ENCODE measurements around the gene AEBP2.
"Not testable (repeated sequence)": the region's sequence is repeated elsewhere in the genome, so short reads cannot be mapped to it uniquely, and the experiment has no call there.

AEBP2 gene

DNA sequence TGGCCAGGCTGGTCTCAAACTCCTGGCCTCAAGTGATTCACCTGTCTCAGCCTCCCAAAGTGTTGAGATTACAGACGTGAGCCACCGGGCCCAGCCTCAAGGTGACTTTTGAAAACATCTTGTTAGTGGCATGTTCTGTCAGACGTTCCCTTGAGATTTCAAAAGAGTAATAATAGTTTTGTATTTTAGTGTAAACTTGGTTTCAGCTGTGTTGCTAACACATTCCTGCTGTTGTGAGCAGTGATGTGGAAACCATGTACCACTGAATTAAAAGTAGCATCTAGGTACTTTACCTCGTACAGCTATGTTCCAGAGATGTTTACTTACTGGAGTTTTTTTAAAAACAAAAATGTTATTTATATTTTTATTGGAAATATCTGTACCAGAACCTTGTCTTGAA, 111.3 kb downstream of the AEBP2 start:
- no peak for DNase-seq (ENCODE audit: low read depth in 2 of 3, low spot score in 2 of 3)

DNA sequence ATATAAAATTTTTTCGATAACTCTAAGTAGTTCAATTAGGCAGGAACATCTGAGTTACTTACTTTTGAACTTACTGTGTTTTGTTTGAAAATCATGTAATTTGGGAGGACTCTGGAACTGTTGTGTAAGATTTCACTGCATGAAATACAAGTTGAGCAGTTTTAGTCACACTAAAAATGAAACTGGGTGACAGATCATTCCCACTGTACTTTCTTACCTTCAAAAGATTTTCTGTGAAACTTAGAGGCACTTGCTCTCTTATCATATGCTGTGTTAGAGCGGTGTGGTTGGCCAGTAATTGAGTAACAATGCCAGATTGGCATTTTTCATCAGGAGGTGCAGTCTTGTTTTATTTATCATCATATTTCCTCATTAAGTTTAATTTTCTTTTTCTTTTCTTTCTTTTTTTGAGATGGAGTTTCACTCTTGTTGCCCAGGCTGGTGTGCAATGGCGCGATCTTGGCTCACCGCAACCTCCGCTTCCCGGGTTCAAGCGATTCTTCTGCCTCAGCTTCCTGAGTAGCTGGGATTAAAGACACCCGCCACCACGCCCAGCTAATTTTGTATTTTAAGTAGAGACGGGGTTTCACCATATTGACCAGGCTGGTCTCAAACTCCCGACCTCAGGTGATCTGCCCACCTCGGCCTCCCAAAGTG, 113.3 kb downstream of the AEBP2 start:
- not testable (repeated sequence) for DNase-seq (ENCODE audit: low read depth in 2 of 3, low spot score in 2 of 3)

GRCh38 chr12:19553175-19553574, 113.9 kb downstream of the AEBP2 start:
- DNase-seq (ENCODE audit: low read depth in 2 of 3, low spot score in 2 of 3) = no peak

- DNase-seq (ENCODE audit: low read depth in 2 of 3, low spot score in 2 of 3) = no peak
These were observed 122.2 kb downstream of the AEBP2 start for GRCh38 chr12:19561411-19561961.

Measured in activated CD8-positive, alpha-beta memory T cell treated with anti-CD3 and anti-CD28 coated beads for 48 hours (primary cell).